Keratinocyte (primary cell): ENCODE measurements around the gene JDP2.

Source experiments
- CTCF ChIP-seq, 3 experiments: IDR thresholded peaks in 1 of 3; conservative IDR thresholded peaks in 1 of 3; optimal IDR thresholded peaks in 1 of 3; 2 replicates in 2 of 3; 3 replicates in 1 of 3; pipeline versions ENCODE3 to v1.5.1; 2011; ENCODE audit warnings: low read length in 3 of 3, mild to moderate bottlenecking in 3 of 3, moderate library complexity in 2 of 3, control low read depth in 1 of 3, inconsistent platforms in 1 of 3; ENCODE audit not compliant: insufficient read depth in 2 of 3; ENCODE audit errors: extremely low read depth in 1 of 3
- EZH2 ChIP-seq: IDR thresholded peaks from one replicate; pipeline ENCODE4 v1.6.1; 2012; ENCODE audit warnings: inconsistent platforms, mild to moderate bottlenecking, low read length, moderate library complexity

GRCh38 chr14:75430976-75431375 is 3.2 kb downstream of the JDP2 start:
- TF ChIP-seq CTCF (optimal IDR thresholded peaks at IDR 0.05 in 1 of 3, IDR thresholded peaks at IDR 0.05 in 1 of 3, conservative IDR thresholded peaks at IDR 0.05 in 1 of 3; ENCODE audit: extremely low read depth in 1 of 3, insufficient read depth in 2 of 3, low read length in 3 of 3): no peak
- no peak for TF ChIP-seq EZH2
